NCI-H1930 (cell line): ENCODE data around the gene CPNE4.
"Not testable (repeated sequence)": the region's sequence is repeated elsewhere in the genome, so short reads cannot be mapped to it uniquely, and the experiment has no call there.

Experiments used
- DNase-seq, 2 experiments: peaks; one replicate each; lab custom pipeline; 2025; lab: John Stamatoyannopoulos, UW

CPNE4 gene

GRCh38 chr3:131535131-131535530, 499.7 kb downstream of the CPNE4 start:
- DNase-seq = no peak

DNA sequence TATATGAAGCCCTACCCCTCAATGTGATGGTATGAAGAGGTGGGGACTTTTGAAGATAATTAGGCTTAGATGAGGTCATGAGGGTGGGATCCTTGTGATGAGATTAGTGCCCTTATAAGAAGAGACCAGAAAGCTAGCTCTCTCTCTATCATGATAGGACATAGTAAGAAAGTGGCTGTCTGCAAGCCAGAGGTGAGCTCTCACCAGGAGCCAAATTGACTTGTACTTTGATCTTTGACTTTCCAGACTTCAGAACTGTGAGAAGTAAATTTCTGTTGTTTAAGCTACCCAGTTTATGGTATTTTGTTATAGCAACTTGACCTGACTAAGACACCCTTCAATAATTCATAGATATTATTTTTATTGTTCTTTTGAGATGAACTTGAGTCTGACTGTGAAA, 502.2 kb downstream of the CPNE4 start:
- no peak for DNase-seq

- DNase-seq = no peak
These were observed 504.0 kb downstream of the CPNE4 start for GRCh38 chr3:131530843-131531242.

- no peak for DNase-seq
These were observed 504.4 kb downstream of the CPNE4 start for GRCh38 chr3:131530388-131530787.

GRCh38 chr3:131526801-131527347, 507.9 kb downstream of the CPNE4 start:
- DNase-seq = peak; percentile 59 to 63

DNA sequence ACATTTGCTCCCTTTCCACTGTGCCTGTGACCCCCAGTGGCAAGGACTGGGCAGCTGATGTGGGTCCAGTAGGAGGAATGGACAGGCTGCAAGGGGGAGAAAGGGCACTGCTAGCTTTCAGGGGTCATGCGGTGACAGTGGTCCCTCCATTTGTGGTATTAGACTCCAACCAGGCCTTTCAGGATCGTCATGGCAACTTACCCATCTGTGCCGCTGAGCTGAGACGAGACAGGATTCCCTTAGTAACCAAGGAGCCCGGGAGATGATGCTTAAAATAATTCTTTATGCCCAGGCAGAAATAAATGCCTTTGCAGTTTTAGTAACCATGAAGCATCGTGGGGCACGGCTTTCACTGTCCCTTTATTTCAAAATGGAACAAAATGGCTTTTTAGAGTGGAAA, 516.1 kb downstream of the CPNE4 start:
- no peak for DNase-seq

- no peak for DNase-seq
These were observed 529.4 kb downstream of the CPNE4 start for GRCh38 chr3:131505421-131505820.

DNA sequence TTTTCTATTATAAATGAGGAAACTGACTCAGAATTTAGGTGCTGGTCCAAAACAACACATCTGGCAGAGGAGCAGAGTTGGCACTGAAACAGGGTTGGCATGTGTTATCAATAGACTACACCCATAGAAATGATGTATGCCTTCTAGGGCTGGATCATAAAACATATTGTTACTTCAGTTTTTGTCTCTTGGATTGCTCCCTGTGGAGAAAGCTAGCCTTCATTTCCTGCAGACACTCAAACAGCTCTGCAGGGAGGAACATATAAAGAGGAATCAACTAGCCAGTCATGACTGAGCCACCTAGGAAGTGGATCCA, 531.5 kb downstream of the CPNE4 start:
- no peak for DNase-seq

GRCh38 chr3:131502530-131503319, 532.1 kb downstream of the CPNE4 start, which contains the start of gene MRPL3:
TSS of gene MRPL3 (minus strand) at chr3:131502971. CDS start at chr3:131502821, 150 bp downstream.
- DNase-seq = peak; percentile 81 to 86

GRCh38 chr3:131501949-131502348, 532.9 kb downstream of the CPNE4 start:
- no peak for DNase-seq

DNA sequence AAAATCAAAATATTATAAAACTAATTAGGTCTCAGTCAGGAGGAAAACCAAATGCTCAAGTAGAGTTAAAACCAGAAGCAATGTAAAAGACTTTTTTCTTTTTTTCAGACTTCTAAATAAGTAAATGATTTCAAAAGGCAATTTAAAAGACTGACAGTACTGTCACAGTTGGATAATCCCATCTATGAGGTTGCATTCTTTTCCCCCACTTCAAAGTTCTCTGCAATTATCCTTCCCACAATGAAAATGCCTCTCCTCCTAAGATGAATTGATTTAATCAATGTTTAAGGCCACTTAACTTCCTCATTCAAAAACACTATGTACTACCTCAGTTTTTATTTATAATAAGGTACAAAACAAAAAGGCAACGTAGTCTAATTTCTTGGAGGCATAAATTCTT, 540.1 kb downstream of the CPNE4 start:
- no peak for DNase-seq

GRCh38 chr3:131491775-131492174, 543.0 kb downstream of the CPNE4 start:
- DNase-seq = no peak

GRCh38 chr3:131491084-131491483, 543.7 kb downstream of the CPNE4 start:
- DNase-seq = no peak

GRCh38 chr3:131486545-131486944, 548.3 kb downstream of the CPNE4 start:
- not testable (repeated sequence) for DNase-seq

DNA sequence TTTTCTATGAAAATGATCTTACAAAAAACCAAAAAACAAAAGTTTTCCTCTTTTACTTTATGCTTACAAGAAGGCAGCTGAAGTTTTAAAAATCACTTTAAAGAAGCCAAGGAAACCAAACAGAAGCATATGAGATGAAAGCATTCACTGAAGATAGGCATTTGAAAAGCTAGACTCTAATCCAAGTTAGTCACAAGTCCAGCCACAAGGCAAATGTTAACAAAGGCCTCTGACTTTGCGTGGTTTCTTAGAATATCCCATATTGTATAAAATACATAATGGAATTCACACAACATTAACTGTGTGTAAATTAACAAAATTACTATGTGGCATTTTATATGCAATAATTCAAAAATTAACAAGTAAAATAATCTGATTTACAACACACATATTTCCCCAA, 549.7 kb downstream of the CPNE4 start:
- no peak for DNase-seq

DNA sequence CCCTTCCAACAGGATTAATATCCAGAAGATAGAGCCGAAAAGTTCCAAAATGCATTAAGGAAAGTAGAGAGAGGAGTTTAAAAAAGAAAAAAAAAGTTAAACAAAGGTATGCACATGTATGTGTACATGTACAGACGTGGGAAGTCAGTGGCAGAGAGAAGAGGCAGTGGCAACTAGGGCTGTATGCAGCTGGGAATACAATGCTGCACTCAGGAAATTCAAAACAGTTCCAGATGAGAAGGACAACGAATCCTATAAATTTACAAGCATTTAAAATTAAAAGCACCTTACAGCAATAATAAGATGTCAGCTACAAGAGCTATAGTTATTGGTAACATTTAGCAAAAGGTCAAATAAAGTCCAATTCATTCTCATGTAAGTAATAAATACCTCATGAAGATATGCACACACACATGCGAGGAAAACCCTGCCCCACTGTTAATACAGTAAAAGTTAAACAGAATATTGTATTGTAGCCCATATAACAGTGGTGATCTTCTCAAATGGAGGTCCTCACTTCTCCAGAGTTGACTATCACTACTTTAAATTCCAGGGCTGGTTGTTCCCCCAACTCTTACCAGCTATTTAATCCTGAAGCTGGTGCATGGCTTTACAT, 550.2 kb downstream of the CPNE4 start:
- DNase-seq = no peak
